Prostate gland (tissue), 2 donors: ENCODE data around the gene PCP2. TPM values are rescaled to one million over a fixed set of nuclear protein-coding genes. Genes with fewer than 3 reads are reported as not detected.
A peak's percentile ranks its signal among the peaks of the same experiment; 100 is the strongest.

Source experiments
- DNase-seq: peaks from one replicate; pipeline ENCODE4 v3.0.0-alpha.2; 2019; ENCODE audit warnings: low spot score
- H3K27ac ChIP-seq, 2 donors: fragments of 200-600 bp; sonication (generic); 2 replicates each; pipeline ENCODE4 v1.5.1; 2017 to 2019
- H3K27me3 ChIP-seq: fragments of 200-600 bp; sonication (generic); replicated peaks from 2 replicates; pipeline ENCODE4 v1.5.1; 2019; ENCODE audit not compliant: insufficient read depth
- H3K36me3 ChIP-seq, 2 donors: fragments of 200-600 bp; sonication (generic); 1 replicate in 1 of 2; 2 replicates in 1 of 2; pipeline versions ENCODE4 v1.5.1 to v1.8.1; 2017 to 2019
- H3K4me1 ChIP-seq: fragments of 200-600 bp; sonication (generic); replicated peaks from 2 replicates; pipeline ENCODE4 v1.5.1; 2019
- H3K4me3 ChIP-seq, 2 donors: fragments of 200-600 bp; sonication (generic); 2 replicates each; pipeline ENCODE4 v1.5.1; 2017 to 2019
- H3K9me3 ChIP-seq: fragments of 200-600 bp; sonication (generic); 2 replicates; pipeline ENCODE4 v1.5.1; 2017
- POLR2A ChIP-seq: fragments of 450-650 bp; IDR thresholded peaks from one replicate; pipeline ENCODE4 v1.6.1; 2016; ENCODE audit warnings: antibody characterized with exemption, mild to moderate bottlenecking
- POLR2AphosphoS5 ChIP-seq: sonication (generic); formaldehyde crosslinking; IDR thresholded peaks from one replicate; pipeline ENCODE4 v1.6.1; 2017; ENCODE audit warnings: antibody characterized with exemption
- WGBS: methylation state at CpG from one replicate; pipeline ENCODE4 v1.1.5; 2018; 5-methylcytosine and 5-hydroxymethylcytosine counted together
- intact Hi-C: fragments of 100-400 bp; cut with DNase I; formaldehyde crosslinking; loops from one replicate; pipeline ENCODE4 v1.14.2; 2022
- total RNA-seq, 2 donors: library from RNA; depleted of rRNA; stranded (reverse); fragments of >200 nt; gene quantifications; one replicate each; pipeline ENCODE4 v1.1.0, GENCODE V29; 2016
- TF ChIP-seq, protein P1 (sequence below), 4 experiments: fragments of 200-600 bp in 2 of 4; fragments of 450-650 bp in 2 of 4; sonication (generic) in 2 of 4; IDR thresholded peaks; 1 replicate in 3 of 4; 2 replicates in 1 of 4; pipeline ENCODE4 v1.5.1; 2016 to 2019; ENCODE audit warnings: antibody characterized with exemption in 4 of 4, mild to moderate bottlenecking in 2 of 4, moderate library complexity in 2 of 4

PCP2 gene
- total RNA-seq, 2 donors from 2014 or later = 1.8 to 10.2 TPM

DNA sequence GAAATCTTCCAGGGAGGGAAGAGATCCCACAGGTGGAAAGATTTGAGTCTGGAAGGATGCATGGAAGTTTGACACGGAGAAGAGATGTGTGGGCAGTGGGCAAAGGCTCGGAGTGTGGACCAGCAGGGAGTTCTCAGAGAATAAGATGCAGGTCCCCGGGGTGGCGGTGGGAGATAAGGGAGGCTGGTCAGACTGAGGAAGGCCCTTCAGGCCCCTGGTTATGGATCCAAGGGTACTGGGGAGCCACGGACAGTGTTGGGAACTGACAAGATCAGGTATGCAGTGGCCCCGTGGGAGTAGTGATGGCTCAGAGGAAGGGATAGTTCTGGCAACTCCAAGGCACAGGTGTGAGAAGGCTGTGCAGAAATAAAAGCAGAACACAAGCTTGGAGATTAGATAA lies 35.3 kb downstream of the PCP2 start:
- no peak for TF ChIP-seq POLR2A
- TF ChIP-seq, protein P1, sequence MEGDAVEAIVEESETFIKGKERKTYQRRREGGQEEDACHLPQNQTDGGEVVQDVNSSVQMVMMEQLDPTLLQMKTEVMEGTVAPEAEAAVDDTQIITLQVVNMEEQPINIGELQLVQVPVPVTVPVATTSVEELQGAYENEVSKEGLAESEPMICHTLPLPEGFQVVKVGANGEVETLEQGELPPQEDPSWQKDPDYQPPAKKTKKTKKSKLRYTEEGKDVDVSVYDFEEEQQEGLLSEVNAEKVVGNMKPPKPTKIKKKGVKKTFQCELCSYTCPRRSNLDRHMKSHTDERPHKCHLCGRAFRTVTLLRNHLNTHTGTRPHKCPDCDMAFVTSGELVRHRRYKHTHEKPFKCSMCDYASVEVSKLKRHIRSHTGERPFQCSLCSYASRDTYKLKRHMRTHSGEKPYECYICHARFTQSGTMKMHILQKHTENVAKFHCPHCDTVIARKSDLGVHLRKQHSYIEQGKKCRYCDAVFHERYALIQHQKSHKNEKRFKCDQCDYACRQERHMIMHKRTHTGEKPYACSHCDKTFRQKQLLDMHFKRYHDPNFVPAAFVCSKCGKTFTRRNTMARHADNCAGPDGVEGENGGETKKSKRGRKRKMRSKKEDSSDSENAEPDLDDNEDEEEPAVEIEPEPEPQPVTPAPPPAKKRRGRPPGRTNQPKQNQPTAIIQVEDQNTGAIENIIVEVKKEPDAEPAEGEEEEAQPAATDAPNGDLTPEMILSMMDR (IDR thresholded peaks at IDR 0.05) = no peak
- TF ChIP-seq POLR2AphosphoS5 = no peak
- no peaks in the 10 kb centered on the region for H3K36me3 ChIP-seq
- no peaks in the 10 kb centered on the region for H3K4me1 ChIP-seq
- no peaks in the 10 kb centered on the region for H3K9me3 ChIP-seq
- no peaks in the 10 kb centered on the region for H3K27me3 ChIP-seq
- intact Hi-C loops = no loop called here
- WGBS = 73% methylated on average over 6 of the region's 6 CpGs
- DNase-seq = no peak
- H3K27ac ChIP-seq = no peak overlapping the region
- H3K4me3 ChIP-seq = no peak overlapping the region

DNA sequence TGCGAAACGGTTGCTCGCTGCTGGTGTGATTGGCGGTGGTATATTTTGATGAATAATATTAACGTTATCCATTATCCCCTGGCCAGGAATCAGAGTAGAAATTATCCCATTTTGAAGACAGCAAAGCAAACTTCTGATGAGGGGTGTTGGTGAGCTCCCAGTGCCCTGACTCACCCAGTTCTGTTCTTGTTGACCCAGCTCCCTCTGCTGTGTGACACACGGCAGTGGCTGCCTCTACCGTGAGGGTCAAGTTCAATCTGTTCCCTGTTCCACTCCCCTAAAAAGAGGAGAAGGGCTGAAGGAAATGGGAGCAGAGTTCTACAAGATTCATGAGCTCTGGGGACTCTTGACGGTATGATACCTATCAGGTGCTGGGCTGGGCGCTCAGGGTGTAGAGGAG lies 35.8 kb downstream of the PCP2 start:
- Histone ChIP-seq H3K36me3 (no peaks in the 10 kb centered on the region), H3K27me3 (no peaks in the 10 kb centered on the region), H3K4me1 (no peaks in the 10 kb centered on the region), H3K4me3 (peak overlapping the region in 1 of 2 donors; percentile 64), H3K27ac (peak overlapping the region in 1 of 2 donors; percentile 78), H3K9me3 (no peaks in the 10 kb centered on the region)
- TF ChIP-seq POLR2AphosphoS5 (no peak), POLR2A (no peak)
- TF ChIP-seq, protein P1 (IDR thresholded peaks at IDR 0.05) = no peak
- WGBS = 69% methylated on average over 9 of the region's 9 CpGs
- no peak for DNase-seq
- intact Hi-C loops = no loop called here

DNA sequence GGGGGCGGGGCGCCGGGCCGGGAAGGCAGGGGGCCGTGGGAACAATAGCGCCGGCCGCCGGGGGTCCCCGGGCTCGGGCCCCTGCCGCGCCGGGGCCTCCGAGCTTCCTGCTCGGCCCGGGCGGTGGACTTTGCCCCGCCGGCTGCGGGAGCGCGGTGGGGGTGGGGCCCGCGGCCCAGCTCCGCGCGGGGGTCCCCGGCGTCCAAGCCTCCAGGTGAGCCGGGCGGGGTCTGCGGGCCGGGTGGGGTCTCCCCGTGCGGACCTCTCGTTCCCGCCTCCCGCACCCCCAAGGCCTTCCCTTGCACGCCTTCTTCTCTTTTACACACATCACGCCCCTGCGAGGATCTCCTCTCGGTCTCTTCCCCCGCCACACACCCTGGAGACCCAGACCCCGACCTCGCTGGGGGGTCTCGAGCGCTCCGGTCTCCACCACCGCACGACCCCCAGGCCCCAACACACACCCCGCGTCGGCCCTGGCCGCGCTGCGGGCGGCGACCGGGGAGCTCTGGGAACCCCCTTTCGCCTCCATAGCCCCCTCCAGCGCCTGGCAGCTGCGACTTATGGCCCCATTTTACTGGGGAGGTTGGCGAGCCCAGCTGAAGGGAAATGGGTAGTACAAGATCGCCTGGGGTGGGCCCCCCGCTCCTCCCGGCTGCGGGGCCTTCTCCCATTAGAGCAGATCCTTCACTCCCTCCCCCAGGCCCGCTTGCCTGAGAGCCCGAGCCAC lies 37.1 kb downstream of the PCP2 start:
- no peak for TF ChIP-seq POLR2A
- whole genome bisulfite sequencing = 2% methylated on average over 54 of the region's 70 CpGs
- Histone ChIP-seq H3K27ac (peak overlapping the region; percentile 62 to 78), H3K4me3 (peak overlapping the region; percentile 41 to 64), H3K27me3 (no peaks in the 10 kb centered on the region), H3K9me3 (no peaks in the 10 kb centered on the region), H3K36me3 (no peaks in the 10 kb centered on the region), H3K4me1 (no peaks in the 10 kb centered on the region)
- intact Hi-C loops = no loop called here
- DNase-seq = no peak

DNA sequence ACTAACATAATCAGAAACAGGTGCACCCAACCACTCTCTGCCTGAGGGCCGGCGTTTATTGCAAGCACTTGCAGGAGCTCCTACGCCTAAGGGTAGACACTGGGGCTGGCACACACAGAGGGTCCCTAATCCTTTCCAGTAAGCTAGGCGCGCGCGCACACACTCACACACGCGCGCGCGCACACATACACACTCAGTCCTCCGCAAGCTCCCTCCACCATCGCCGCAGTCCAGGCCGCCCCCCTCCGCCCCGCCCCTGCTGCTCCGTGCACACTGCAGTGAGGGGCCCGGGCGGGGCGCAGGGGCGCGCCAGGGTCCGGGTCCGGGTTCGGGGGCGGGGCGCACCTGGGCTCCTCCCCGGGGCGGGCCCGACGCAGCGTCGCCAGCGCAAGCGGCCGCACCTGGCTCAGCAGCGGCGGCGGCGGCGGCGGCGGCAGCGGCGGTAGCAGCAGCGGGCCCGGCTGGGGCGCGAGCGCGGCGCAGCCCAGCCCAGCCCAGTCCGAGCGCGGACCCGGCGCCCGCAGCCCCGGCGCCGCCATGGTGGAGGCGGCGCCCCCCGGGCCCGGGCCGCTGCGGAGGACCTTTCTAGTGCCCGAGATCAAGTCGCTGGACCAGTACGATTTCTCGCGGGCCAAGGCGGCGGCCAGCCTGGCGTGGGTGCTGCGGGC lies 37.9 kb downstream of the PCP2 start, which contains the start of gene CAMSAP3:
Gene CAMSAP3, plus strand, starts transcription at position 398 of the 668 bp plus-strand sequence. Its CDS starts 140 bp downstream, at position 538.
- no peak for TF ChIP-seq POLR2A
- TF ChIP-seq POLR2AphosphoS5 = no peak
- TF ChIP-seq, protein P1 (IDR thresholded peaks at IDR 0.05) = no peak
- Histone ChIP-seq H3K27me3 (no peaks in the 10 kb centered on the region), H3K27ac (peak within 1 kb of the TSS; percentile 62 to 78), H3K4me3 (peak within 1 kb of the TSS; percentile 41 to 64), H3K9me3 (no peaks in the 10 kb centered on the region), H3K4me1 (no peaks in the 10 kb centered on the region), H3K36me3 (no peaks in the 10 kb centered on the region)
- DNase-seq = peak; percentile 29
- intact Hi-C loops = no loop called here
- WGBS = under 1% methylated on average over 24 of the region's 78 CpGs

DNA sequence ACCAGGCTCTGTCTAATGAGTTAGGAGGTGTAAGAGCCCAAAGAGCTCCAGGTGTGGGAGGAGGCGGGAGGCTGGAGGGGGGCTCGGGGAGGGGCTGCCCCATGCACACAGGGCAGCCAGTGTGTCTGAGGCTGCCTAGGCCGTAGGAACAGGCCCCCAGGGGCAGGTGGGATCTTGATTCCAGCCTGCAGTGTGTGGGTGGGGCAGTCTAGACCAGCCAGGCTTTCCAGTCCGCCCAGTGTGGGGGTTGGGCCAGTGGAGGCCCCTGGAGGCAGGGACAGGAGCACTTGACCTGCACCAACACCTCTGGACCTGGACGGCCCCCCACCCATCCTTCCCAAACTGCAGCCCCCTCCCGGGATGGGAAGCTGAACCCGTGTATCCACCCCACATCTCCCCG lies 43.3 kb downstream of the PCP2 start:
- no peaks in the 10 kb centered on the region for H3K27me3 ChIP-seq
- H3K4me3 ChIP-seq = no peak overlapping the region
- intact Hi-C loops = no loop called here
- 27% methylated on average over 5 of the region's 8 CpGs for WGBS
- H3K36me3 ChIP-seq = no peaks in the 10 kb centered on the region
- no peaks in the 10 kb centered on the region for H3K9me3 ChIP-seq
- no peak overlapping the region for H3K27ac ChIP-seq
- DNase-seq = peak; percentile 42
- H3K4me1 ChIP-seq = peaks cover 4% of the 10 kb centered on the region
- no peak for TF ChIP-seq POLR2A
- TF ChIP-seq POLR2AphosphoS5 = peak; percentile 27
